NCI-H2081 (cell line): ENCODE results near the gene LDHAL6B.

Experiments used
- DNase-seq, 2 experiments: peaks; one replicate each; lab custom pipeline; 2025; lab: John Stamatoyannopoulos, UW

The LDHAL6B gene

GRCh38 chr15:59251001-59251845 is 44.6 kb downstream of the LDHAL6B start:
- no peak for DNase-seq

GRCh38 chr15:59252137-59252536 is 45.5 kb downstream of the LDHAL6B start:
- no peak for DNase-seq

GRCh38 chr15:59255680-59256336 is 49.2 kb downstream of the LDHAL6B start:
- DNase-seq: no peak

GRCh38 chr15:59256482-59256881 is 49.8 kb downstream of the LDHAL6B start:
- no peak for DNase-seq

GRCh38 chr15:59257140-59257539 is 50.5 kb downstream of the LDHAL6B start:
- DNase-seq: no peak
